Medulla oblongata (tissue), 1 donor: ENCODE results near the gene AK8.
"Not testable (repeated sequence)": the region's sequence is repeated elsewhere in the genome, so short reads cannot be mapped to it uniquely, and the experiment has no call there.

Source experiments
- DNase-seq: peaks from one replicate; pipeline ENCODE4 v3.0.0-alpha.2; 2015; ENCODE audit errors: extremely low spot score

Gene AK8

DNA sequence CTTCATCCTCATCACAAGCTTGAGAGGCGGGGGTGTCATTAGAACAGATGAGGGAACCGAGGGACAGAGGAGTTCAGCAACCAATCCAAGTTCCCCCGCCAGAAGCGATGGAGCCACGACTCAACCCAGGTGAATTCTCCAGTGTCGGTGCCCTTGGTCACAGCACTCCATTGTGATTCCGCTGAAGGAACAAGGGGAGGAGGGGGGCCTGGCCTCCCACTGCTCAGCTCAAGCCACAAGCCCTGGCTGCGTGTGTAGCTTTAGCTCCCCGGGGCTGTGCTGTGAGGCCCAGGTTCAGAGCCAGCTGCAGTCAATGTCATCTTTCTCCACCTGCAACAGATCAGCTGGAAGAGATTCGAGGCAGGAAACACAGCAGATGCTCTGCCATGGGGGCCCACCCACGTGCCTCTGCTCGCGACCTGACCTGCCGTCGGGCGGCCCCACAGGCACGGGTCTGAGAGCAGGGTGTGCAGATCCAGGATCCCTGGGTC, 135.2 kb downstream of the AK8 start:
- DNase-seq = no peak

DNA sequence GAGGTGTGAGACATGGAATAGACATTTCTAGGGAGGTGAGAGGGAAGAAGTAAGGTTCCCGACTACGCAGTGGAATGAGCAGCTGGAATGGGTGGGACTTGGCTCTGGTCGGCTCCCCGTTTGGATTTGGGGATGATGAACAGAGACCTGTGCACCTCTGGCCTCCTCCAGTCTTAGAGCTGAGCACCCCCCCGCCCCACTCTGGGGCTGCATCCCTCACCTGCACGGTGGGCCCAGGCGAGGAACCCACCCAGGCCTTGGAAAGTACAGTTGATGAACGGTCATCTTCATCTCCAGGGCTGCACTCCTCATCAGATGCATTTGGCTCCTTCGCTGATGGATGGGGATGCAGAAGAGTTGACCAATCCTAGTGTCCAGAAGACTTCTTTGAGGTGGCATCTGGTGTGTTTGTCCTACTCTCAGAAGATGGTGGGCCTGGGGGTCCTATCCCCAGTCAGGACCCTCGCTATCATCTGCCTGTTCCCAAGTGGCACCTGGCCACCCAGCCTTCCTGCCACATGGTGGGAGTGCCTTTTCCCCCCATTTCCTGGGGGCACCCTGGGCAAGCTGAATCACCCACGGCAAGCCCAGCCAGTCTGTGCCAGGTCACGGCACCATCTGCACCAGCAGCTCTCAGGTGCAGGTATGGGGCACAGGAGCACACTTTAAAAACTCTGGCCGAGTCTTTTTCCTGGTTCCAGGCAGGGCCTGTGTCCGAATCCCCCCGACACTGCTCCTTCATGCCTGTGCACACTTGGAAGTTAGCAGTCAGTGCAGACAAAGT, 137.4 kb downstream of the AK8 start:
- no peak for DNase-seq

DNA sequence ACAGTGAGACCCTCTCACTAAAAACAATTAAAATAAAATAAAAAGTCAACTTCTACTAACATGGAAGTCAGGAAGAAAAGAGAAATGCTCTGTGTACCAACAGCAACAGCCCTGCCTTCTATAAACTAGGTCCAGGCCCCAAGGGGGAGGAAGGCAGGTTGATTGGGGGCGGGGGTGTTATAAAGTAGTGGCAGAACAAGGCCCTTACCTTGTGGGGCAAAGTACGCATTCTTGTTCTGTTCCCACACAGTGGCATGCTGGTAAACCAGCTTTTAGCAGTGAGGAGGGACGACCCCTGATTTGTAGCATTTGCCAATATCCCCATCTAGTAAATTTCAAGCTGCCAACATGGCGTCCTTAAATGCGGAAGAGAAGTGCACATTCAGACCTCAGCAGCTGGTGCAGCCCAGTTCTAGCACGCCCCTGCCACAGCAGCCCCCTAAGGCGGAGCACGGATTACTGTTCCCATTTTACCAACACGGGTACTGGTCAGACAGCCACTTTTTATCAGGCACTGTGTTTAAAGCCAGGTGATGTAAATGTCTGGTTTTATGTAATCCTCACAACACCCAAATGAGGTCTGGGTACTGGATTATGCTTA, 138.3 kb downstream of the AK8 start:
- no peak for DNase-seq

DNA sequence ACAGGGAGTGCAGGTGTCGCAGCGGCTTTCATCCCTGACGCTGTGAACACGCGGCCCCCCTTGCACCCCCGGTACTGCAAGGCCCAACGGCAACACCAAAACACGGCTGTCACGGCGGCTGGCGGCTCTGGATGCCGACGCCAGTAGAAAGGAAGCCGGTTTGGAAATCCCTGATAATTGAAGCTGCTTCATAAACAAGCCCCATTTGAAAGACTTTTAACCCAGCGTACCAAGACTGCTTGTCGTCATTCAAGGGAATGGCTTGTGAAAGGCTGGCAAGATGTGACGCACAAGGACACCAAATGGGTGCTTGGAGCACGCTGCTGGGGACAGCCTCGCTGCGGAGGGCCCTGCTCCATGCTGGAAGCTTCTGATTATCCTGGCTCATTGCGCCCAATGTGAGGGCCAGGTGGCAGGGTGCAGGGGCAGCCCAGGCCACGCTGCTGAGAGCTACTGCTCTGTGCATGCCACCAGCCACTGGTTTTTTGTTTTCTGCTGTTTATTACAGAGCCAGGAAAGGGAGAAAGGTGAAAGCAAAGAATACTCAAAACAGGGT, 144.7 kb downstream of the AK8 start:
- peak; percentile 20 for DNase-seq

DNA sequence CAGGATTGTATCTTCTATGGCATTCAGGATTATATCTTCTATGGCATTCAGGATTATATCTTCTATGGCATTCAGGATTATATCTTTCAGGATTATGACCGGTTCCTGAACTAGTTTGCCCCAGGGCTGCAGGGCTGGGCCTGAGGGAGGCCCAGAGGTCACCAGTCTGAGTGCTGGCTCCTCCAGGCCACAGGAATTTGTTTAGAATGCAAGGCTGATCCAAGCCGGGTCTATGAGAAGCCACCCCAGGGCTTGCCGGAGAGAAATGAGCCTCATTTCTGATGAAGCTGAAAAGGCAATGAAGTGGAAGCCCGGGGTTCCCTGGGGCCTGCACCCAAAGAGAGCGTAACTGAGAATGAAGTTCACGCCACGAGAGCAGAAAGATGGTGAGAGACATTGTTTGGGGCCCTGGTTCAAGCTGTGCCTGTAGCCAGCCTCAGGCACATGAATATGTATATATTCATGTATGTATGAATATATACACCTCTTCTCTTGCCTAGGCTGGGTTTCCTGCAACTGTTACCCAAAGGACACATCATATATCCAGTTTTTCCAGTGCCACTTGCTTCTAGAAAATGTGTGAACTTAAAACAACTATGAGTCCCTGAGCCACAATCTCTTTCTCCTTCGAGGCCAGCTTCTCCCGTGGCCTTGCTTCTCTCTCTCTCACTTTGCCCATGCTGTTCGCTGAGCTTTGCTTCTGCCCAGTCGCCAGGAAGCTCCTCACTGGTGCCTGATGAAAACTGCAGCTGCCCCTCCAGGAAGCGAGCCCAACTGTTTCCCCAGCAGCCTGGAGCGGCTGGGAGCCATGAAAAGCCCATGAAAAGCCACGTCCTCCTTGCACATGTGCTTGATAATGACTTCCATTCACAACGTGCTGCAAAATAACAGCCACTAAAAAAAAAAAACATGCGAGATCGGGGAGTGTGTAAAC, 145.5 kb downstream of the AK8 start:
- no peak for DNase-seq

DNA sequence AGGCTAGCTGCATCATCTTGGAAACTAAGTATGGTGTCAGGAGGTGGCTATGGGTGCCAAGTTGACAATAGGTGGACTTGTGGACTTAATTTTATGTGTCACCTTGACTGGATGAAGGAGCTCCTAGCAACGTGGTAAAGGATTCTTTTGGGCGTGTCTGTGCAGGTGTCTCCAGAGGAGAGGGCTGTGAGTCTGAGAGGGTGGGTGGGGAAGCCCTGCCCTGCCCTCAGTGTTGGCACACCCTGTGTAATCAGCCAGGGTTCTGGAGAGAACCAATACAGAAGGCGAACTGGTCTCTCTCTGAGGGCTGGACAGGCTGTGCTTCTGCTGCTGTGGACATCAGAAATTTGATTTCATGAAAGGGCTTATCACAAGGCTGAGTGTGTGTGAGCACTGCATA, 146.9 kb downstream of the AK8 start:
- no peak for DNase-seq

DNA sequence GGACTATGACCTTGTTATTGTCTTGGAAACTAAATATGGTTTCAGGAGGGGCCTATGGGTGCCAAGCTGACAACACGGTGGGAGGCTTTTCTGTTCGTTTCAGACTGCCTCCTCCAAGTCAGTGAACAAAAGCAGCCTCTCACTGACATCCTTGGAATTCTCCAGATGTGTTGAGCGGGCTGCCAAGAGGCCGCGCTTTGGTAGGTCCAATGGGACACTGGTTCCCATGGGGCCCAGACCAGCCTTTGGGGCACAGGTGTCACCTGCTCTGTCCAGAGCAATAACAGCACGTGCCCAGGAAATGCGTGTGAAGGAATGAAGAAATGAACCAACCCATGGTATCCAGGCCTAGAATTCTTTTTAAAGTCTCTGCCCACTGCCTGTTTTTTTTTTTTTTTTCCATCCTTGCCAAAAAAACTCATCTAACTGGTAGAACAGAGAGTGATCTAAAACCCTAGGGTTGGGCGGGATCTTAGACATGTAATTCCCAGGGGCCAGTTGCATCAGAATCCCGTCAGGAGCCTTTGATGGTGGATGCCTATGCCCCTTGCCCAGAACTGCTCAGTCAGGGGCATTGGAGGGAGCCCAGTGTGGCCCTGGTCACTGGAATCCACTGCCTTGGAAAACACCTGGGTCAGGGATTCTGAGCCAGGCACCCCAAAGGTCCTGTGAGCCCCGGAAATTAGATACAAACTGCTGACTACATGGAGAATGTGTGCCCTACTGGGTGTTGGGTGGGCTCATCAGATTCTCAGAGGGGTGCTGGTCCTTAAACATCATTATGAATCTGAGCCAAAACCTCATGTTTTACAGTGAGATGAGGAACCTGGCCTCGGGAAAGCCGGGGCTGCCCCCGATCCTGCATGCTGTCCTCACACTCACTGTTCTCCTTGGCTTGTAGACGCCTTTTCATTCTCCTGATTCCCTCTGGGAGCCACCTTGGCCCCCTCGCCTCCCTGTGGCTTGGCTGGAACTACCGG, 147.7 kb downstream of the AK8 start:
- DNase-seq = no peak

DNA sequence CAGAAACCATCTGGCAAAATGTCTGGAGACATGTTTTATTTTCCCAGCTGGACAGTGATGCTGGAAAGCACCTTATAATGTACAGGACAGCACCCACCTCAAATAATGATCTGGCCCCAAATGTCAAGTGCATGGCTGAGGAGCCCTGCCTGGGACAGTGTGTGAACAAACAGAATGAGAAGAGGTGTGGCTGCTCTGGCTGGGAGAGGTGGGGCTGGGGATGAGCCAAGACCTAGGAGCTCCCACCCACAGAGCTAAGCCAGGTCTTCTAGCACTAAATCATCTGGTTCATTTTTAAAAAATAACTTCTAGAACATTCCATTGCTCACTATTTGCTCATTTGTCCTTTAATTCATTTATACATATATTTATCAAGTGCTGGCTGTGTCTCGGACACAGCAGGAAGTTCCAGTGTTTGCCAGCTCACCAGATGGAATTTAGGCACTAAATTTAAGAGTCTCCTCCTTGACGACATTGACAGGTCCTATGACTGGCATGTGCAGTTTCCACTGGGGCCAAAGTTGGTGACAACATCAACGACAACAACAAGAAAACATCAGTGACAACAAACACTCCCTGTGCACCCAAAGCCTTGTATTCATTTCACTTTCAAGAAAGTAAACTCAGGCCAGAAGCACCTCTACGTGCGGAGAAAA, 148.7 kb downstream of the AK8 start:
- DNase-seq = no peak

DNA sequence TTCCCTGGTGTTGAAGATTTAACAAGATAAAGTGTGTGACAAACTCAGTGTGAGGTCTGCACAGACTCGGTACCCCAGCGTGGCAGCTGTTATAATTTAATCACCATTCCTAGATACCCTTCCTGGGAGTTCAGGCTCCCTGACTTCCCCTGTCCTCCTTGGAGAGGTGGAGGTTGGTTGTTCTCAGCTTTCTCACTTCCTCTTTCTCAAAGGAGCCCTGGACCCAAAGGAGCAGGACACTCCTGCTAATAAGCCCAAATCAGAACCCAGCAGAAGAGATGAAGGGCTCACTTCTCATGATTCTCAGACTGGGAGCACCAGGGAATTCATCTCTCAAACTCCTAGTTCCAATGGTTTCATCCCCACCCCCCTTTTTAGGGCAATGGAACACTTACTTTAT, 149.6 kb downstream of the AK8 start:
- DNase-seq = no peak

DNA sequence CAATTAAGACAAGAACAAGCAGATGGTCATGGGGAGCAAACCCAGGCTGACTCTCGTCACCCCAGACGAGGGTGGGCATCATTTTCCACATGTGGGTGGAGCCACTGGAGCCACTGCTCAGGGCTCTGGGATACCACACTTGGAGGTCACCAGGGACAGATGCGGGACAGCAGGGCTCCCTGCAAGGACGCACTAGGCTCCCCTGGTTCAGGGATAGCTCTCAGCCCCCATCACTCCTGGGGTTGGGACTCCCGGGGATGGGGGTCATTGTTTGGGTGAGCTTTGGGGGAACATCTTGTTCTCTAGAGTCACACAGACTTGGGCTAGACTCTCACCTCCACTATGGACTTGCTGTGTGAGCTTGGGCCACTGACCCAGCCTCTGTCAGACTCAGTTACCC, 150.0 kb downstream of the AK8 start:
- no peak for DNase-seq

DNA sequence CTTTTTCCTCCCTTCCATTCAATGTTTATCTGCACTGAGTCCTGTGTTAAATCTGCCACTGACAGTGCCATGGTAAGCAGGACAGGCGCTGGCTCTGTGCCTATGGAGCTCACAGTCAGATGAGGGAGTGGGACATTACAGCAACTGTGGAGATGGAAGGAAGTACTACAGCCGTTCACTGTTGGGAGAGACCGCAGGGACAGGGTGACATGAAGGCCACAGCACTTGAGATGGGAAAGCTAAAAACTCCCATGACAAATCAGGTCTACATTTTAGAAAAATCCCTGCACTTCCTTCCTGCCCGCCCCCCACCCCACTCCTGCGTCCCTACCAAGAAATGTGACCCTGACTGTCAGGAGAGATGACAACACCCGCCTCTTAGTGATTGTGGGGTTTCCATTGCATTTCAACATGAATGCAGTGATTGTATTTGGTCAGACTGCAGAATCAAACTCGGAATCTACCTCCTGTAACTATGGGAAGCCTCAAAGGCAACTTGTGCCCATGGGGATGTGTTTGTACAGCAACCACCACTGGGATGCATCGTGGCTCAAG, 151.4 kb downstream of the AK8 start:
- no peak for DNase-seq

DNA sequence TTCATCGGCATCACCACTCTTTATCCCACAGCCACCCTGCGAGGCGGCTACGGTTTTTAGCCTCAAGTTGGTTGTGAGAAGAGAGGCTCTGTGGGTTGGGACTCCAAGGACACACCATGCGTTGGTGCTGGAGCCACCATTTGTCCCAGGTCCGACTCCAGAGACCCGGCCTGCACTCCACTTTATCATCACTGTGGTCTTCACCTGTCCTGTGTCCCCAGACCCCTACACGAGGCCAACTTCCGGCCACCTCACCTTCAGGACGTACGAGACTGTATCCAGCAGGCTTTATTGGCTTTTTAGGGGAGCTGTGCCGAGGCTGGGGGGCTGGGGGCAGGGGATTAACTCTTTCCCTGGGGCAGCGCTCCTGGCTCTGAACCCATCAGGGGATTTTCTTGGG, 152.8 kb downstream of the AK8 start:
- no peak for DNase-seq

DNA sequence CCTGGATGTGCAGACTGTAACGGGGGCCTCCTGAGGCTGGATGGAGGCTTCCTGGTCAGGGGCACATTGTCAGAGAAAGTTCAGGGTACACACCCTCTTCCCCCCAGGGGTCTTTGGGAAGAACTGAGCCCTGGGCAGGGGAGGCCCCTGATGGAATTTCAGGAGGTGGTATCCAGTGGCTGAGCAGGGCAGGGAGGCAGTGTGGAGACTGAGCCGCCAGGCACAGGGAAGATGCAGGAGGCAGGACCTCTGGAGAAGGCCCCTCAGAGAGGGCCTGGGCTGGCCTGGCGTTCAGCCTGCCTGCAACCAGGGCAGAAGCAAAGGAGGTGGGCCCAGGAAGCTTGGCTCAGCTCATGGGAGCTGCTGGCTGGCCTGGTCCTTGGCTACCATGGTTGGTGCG, 154.3 kb downstream of the AK8 start:
- DNase-seq = no peak

DNA sequence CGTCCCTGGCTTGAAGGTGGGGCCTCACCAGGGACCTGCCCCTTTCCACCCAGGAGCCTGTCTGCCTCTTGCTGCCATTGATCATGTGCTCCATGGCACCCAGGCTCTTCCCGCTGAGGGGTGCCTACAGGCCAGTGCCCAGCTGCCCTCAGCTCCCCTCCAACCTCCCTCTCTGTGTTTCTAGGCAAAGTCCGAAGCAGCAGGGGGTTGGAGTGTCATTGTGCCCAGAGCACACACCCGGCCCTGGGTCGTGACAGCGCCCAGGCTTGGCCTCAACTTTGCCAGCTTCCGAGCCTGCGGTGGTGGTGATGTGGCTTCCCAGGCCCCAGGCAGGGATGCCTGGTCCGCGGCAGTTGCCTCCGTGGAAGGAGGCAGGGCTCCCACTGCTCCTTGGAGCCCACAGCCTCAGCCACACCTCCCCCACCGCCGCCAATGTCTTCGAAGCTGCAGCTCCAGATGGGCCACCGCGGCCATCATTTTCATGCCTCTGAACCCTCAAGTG, 155.5 kb downstream of the AK8 start:
- no peak for DNase-seq

DNA sequence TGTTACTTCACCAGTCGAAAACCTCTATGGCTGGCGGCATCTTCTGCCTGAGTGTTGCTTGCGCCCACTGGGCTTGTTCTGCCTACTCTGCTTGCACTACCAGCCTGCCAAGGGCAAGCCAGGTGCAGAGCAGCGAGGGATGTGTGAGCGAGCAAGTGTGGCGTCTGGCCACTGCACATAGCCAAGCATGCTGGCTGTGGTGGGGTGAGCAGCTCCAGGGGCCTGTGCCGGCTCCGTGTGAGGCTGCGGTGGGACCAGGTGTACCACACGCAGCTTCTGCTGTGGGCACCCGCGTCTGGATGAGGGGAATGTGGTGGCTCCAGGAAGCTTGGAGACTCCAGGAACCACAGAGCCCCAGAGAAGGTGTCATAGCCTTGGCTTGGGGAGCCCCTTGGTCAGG, 156.4 kb downstream of the AK8 start:
- DNase-seq = no peak

DNA sequence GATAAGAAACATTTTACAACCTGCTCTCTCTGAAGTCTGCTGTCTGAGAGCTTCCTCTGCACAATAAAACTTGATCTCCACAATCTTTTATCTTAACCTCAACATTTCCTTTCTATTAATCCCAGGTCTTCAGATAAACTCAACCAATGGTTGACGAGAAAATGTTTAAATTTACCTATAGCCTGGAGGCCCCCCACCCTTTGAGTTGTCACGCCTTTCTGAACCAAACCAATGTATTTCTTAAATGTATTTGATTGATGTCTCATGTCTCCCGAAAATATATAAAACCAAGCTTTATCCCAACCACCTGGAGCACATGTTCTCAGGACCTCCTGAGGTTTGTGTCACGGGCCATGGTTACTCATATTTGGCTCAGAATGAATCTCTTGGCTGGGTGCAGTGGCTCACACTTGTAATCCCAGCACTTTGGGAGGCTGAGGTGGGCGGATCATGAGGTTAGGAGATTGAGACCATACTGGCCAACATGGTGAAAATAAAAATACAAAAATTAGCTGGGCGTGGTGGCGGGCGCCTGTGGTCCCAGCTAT, 159.6 kb downstream of the AK8 start:
- DNase-seq = not testable (repeated sequence)

DNA sequence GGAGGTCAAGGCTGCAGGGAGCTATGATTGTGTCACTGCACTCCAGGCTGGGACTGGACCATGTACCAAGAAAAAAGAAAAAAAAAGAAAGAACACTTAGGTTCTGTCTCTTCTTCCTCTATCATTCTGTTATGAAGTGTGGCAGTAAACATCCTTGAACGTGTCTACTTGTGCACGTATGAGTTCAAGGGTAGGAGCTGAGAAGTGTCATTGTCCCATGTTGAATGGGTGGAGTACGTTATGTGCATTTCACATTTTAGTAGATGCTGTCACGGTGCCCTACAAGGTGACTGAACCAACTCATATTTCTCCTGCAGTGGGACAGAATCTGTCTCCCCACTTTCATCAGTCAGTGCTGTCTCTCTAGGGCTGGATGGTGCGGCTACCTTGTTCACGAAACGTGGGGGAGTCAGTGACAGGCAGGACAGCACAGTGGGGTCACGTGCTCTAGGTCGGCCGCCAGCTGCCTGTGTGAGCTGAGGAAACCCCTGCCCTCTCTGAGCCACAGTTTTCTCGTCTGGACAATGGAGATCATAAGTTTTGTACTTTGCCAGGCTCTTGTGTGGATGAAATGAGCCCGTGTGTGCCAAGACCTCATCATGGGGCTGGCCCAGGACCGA, 160.6 kb downstream of the AK8 start:
- no peak for DNase-seq

DNA sequence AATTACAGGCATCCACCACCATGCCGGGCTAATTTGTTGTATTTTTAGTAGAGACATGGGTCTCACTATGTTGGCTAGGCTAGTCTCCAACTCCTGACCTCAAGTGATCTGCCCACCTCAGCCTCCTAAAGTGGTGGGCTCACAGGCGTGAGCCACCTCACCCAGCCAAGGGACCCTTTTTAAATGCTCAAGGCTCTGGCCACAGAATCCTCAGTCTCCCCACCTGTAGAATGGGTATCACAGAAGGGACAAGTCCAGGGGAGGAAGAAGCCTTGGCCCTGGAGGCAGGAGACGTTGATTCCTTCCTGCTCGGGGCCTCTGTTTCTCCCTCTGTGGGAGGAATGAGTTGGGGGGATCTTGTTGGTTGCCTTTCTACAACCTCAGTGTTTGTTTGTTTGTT, 162.1 kb downstream of the AK8 start:
- DNase-seq = no peak

DNA sequence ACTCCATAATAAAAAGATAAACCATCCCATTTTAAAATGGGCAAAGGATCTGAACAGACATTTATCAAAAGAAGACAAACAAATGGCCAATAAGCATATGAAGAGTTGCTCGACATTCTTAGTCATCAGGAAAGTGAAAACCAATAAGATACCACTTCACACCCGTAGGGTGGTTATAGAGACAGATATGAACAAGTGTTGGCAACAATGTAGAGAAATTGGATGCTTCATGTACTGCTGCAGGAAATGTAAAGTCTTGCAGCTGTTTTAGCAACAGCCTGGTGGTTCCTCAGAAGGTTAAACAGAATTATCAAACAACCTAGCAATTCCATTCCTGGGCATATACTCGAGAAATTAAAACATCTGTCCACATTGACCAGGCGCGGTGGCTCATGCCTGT, 165.3 kb downstream of the AK8 start:
- no peak for DNase-seq
